ENCODE measurements around the gene CDH13. TPM values are rescaled to one million over a fixed set of nuclear protein-coding genes. Genes with fewer than 3 reads are reported as not detected.

CDH13 gene
- total RNA-seq, 1 donor from 2014 or later: 2.3 TPM

DNA sequence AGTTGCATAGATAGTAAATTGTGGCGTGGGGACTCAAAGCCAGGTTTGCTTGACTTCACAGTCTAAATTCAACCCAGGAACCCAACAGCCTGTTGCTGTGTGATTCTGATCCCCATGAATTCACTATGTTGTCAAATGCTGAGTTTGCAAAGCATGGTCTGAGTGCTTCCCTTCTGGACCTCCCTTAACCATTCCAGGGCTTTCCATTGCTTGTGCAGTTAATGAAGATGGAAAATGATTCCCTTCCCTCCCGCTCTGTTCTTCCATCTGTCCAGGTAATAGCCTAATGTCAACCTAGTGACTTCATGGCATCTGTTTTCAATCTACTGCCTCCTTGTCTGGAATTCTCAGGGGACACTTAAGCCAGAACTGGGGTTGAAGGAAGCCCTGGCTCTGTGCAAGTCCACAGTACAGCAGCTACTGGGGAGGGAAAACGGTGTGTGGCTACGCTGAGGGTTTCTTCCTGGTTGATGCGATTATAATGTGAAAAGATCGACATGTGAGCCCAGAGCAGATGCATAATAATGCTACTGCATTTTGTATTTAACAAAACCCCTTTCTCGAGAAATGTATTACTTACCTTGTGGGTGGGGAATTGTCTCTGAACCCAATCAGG lies 206.7 kb downstream of the CDH13 start:
- DNase-seq (ENCODE audit: low spot score): no peak
- no peak overlapping the region for H3K27ac Mint-ChIP-seq (ENCODE audit: unreplicated experiment)
- no peaks in the 10 kb centered on the region for H3K36me3 Mint-ChIP-seq (ENCODE audit: low read depth, unreplicated experiment)
- H3K4me3 Mint-ChIP-seq (ENCODE audit: unreplicated experiment): no peak overlapping the region
- peaks cover 3% of the 10 kb centered on the region for H3K9me3 Mint-ChIP-seq (ENCODE audit: unreplicated experiment)
- H3K4me1 Mint-ChIP-seq (ENCODE audit: unreplicated experiment): no peaks in the 10 kb centered on the region
- TF ChIP-seq, protein P1, sequence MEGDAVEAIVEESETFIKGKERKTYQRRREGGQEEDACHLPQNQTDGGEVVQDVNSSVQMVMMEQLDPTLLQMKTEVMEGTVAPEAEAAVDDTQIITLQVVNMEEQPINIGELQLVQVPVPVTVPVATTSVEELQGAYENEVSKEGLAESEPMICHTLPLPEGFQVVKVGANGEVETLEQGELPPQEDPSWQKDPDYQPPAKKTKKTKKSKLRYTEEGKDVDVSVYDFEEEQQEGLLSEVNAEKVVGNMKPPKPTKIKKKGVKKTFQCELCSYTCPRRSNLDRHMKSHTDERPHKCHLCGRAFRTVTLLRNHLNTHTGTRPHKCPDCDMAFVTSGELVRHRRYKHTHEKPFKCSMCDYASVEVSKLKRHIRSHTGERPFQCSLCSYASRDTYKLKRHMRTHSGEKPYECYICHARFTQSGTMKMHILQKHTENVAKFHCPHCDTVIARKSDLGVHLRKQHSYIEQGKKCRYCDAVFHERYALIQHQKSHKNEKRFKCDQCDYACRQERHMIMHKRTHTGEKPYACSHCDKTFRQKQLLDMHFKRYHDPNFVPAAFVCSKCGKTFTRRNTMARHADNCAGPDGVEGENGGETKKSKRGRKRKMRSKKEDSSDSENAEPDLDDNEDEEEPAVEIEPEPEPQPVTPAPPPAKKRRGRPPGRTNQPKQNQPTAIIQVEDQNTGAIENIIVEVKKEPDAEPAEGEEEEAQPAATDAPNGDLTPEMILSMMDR (IDR thresholded peaks at IDR 0.05; ENCODE audit: unreplicated experiment): no peak
- H3K27me3 Mint-ChIP-seq (ENCODE audit: unreplicated experiment): peaks cover 4% of the 10 kb centered on the region

DNA sequence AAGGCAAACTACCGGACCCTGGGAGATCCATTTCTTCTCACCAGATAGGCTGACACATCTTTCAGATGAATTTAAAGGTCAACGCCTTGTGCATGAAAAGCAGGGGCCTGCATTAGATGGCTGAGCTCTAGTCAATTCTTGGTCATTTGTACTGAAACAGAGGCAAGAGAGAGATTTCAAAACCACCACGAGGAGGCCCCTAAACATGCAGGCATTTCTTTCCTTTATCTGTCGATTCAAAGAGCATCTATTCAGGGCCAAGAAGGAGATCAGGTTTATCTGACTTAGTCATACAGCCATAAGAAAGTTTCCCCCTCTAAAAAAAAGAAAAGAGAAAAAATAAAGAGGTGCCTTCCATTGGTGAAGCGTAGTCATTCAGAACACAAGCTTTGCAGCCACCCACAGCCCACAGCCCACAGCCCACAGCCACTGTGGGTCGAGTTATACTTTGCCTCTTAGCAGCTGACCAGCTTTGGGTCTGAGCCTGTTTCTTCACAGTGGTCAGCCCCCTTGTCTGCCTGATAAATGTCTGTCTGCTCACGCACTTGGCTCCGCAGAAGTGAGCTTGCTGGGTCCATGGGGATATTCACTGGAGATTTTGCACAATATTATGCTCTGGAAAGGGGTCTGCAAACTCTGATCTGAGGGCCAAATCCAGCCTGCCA lies 207.5 kb downstream of the CDH13 start:
- peaks cover 3% of the 10 kb centered on the region for H3K9me3 Mint-ChIP-seq (ENCODE audit: unreplicated experiment)
- H3K4me1 Mint-ChIP-seq (ENCODE audit: unreplicated experiment): no peaks in the 10 kb centered on the region
- no peaks in the 10 kb centered on the region for H3K36me3 Mint-ChIP-seq (ENCODE audit: low read depth, unreplicated experiment)
- H3K27me3 Mint-ChIP-seq (ENCODE audit: unreplicated experiment): peaks cover 2% of the 10 kb centered on the region
- TF ChIP-seq, protein P1 (IDR thresholded peaks at IDR 0.05; ENCODE audit: unreplicated experiment): no peak
- no peak overlapping the region for H3K27ac Mint-ChIP-seq (ENCODE audit: unreplicated experiment)
- H3K4me3 Mint-ChIP-seq (ENCODE audit: unreplicated experiment): no peak overlapping the region
- no peak for DNase-seq (ENCODE audit: low spot score)

DNA sequence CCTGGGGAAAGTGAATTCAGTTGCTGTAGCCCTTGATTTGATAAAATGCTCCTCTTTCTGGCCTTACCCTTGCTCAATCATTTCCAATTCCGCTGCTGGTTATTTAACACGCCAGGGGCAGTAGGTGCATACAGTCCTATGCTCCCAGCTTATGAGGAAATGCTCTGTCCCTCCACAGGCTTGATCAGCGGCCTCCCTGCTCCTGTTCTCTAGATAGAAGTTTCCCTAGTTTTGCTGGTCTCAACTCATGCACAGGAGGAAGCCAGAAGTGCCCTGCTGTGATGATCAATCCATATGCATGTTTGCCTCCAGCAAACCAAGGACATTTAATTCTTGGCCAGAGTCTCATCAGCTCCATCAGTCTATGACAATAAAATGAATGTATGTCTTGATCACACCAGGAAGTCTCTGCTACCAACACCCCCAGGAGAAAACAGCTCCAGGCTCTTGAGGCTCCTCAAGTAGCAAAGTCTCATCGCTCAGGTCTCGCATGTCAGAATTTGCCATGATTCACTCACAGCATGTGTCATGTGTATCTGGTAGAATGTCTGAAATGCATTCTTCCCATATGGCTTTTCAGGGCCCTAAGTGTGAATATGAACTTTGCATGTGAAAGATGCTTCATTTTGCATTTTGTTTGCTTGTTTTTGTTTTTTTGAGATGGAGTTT lies 208.9 kb downstream of the CDH13 start:
- no peaks in the 10 kb centered on the region for H3K36me3 Mint-ChIP-seq (ENCODE audit: low read depth, unreplicated experiment)
- peaks cover 3% of the 10 kb centered on the region for H3K9me3 Mint-ChIP-seq (ENCODE audit: unreplicated experiment)
- DNase-seq (ENCODE audit: low spot score): no peak
- peaks cover 2% of the 10 kb centered on the region for H3K27me3 Mint-ChIP-seq (ENCODE audit: unreplicated experiment)
- TF ChIP-seq, protein P1 (IDR thresholded peaks at IDR 0.05; ENCODE audit: unreplicated experiment): no peak
- no peaks in the 10 kb centered on the region for H3K4me1 Mint-ChIP-seq (ENCODE audit: unreplicated experiment)
- H3K27ac Mint-ChIP-seq (ENCODE audit: unreplicated experiment): no peak overlapping the region
- H3K4me3 Mint-ChIP-seq (ENCODE audit: unreplicated experiment): no peak overlapping the region

DNA sequence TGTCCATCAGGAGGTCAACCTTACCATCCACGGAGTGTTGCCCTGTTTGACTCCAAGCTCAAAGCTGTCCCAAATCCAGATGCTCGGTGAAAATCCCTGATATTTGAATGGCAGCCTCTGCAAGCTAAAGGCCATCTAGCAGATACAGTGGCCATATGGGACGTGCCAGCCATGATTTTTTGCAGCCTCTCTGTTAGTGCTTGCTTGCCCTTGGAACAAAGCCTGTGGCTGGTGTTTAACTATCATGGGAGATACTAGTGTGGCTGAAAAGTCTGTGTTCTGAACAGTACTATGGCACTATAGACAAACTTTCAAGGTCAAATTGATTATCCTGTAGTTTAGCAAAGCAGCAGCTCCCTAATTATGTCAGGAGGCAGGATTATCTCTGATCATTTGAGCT lies 214.3 kb downstream of the CDH13 start:
- H3K27ac Mint-ChIP-seq (ENCODE audit: unreplicated experiment): no peak overlapping the region
- peaks cover 5% of the 10 kb centered on the region for H3K9me3 Mint-ChIP-seq (ENCODE audit: unreplicated experiment)
- H3K36me3 Mint-ChIP-seq (ENCODE audit: low read depth, unreplicated experiment): no peaks in the 10 kb centered on the region
- no peaks in the 10 kb centered on the region for H3K4me1 Mint-ChIP-seq (ENCODE audit: unreplicated experiment)
- no peak for DNase-seq (ENCODE audit: low spot score)
- no peak overlapping the region for H3K4me3 Mint-ChIP-seq (ENCODE audit: unreplicated experiment)
- no peaks in the 10 kb centered on the region for H3K27me3 Mint-ChIP-seq (ENCODE audit: unreplicated experiment)
- TF ChIP-seq, protein P1 (IDR thresholded peaks at IDR 0.05; ENCODE audit: unreplicated experiment): no peak

Measured in endothelial cell (in vitro differentiated cells).